Midbrain (tissue), 1 donor: Measurements from ENCODE around the gene MFN1.
A peak's percentile ranks its signal among the peaks of the same experiment; 100 is the strongest.

ENCODE experiments used
- DNase-seq: peaks from one replicate; lab custom pipeline; 2025; lab: John Stamatoyannopoulos, UW

The MFN1 gene

DNA sequence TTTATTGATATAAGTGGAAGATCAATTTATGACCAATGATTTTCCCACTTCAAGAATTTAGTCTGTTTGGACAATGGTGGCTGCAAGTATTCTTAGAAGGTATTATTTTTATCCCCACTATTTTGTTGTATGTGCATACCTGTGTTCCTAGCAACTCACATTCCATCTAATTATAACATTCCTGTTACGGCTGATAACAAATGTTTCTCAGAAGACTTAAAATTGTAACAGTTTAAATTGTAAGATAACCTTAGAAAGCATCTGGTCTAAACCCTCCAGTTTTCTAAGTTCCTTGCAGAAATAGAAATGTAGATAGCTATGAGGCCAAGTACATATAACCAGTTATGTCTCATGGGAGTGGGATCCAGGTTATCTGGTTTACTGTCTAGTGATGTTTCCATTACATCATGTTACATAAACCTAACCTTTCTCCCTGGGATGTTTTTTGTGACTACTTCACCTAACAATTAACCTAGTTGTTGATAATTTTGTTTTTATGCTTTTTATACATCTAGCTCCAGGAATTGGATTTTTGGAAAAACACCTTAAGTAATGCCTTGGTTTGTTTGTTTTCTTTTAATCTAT is 11.1 kb upstream of the MFN1 start:
- DNase-seq, result no peak

DNA sequence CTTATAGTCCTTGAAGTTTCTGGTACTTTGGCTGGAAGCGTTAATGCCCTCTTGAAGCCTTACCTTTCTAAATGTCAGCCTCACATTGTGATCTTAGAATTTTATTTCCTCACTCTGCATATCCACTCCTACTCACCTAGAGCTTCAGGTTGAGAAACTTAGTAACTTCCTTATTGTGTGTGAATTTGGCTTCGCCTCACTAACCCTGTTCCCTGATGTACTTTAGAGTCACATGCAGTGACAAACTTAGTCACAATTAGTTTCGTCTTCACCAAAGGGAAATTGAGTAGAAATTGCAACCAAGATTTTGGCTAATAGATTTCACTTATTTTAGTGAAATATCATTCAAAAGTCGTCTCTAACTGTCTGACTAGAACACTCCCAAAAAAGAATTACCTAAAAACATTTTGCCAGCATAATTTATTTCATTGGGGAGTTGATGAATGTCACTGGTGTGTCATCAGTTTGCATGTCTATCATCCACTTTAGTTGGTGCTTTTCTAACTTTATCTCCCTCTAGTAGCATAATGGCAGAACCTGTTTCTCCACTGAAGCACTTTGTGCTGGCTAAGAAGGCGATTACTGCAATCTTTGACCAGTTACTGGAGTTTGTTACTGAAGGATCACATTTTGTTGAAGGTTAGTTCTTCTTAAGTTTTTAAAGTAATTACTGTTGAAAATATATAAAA is 960 bp downstream of the MFN1 start:
- DNase-seq, result no peak

DNA sequence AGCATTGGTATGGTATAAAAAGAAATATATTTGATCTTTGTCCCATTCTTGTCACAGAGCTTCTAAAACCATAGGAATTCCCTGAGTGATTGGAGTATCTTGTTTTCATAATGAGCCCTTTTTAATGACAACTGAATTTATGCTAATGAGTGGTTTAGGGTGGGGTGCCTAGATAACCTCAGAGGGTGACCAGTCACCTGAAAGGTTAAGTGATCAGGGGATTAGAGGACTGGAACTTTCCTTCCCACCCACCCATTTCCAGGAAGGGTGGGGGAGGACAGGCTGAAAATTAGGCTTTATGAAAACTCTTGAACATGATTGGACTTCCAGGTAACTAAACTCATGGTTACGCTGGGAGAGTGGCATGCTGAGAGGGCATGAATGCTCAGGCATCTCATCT is 8.5 kb downstream of the MFN1 start:
- DNase-seq, result no peak

DNA sequence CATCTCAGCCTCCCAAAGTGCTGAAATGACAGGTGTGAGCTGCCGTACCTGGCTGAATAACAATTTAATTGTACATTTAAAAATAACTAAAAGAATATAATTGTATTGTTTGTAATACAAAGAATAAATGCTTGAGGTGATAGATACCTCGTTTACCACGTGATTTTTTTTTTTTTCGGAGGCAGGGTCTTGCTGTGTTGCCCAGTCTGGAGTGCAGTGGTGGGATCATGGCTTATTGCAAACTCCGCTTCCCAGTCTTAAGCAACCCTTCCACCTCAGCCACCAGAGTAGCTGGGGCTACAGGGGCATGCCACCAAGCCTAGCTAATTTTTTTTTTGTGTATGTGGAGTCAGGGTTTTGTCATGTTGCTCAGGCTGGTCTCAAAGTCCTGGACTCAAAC is 15.8 kb downstream of the MFN1 start:
- no peak for DNase-seq

DNA sequence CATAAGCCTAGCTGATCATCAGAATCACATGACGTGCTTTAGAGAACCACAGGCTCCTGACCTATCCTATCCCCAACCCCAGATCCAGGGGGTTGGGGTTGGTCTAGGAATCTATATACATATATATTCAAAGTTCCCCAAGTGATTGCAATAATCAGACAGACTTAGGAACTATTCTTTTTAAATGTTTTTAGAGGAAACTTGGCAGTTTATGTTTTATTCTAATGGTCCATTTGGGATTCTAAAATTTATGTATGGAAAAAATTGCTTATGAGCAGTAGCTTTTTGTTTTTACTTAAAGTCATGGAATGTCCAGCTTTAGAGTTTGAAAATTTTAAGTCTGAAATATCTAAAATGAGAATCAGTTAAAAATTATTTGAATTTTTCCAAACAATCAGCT is 22.1 kb downstream of the MFN1 start:
- no peak for DNase-seq

DNA sequence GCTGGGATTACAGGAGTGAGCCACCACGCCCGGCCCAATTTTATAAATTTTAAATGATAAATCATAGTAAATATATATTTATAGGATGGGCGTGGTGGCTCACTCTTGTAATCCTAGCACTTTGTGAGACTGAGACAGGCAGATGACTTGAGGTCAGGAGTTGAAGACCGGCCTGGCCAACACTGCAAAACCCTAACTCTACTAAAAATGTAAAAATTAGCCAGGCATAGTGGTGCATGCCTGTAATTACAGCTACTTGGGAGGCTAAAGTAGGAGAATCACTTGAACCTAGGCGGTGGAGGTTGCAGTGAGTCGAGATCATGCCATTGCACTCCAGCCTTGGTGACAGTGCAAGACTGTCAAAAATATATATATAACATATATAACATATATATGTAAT is 26.4 kb downstream of the MFN1 start:
- DNase-seq, result no peak

DNA sequence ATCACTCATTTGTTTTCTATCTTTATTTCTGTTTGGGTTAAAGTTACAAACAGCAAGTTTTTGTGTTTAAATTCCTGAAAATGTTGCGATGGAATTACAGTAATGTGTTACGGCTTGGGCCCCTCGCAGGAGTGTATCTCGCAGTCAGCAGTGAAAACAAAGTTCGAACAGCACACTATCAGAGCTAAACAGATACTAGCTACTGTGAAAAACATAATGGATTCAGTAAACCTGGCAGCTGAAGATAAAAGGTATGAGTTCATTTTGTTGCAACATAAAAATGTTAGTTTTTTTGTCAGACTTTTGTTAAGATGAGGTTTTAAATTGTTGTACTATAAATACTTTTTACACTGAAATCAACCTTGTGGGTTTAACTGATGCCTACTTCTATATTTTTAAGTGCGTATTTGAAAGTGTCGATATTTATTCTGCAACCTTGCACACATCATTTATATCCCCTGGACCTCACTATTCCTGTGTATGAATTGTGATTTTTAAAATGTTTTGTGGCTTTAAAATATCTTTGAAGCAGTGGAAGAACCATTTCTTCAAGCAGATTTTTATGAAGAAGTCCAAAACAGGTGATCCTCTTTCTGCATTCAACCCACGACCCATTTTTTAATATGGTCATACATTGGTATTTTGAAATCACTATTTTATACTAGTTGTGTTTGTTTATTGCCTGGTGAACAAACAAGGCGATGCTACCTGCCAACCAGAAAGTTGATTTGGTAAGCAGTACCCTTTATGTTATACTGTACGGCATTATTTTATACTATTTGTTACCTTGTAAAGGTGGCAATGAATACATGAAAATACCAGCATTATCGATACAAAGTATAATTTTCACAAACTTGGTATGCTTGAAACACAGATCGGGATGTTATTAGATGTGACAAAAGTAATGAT is 27.8 kb downstream of the MFN1 start:
- no peak for DNase-seq

DNA sequence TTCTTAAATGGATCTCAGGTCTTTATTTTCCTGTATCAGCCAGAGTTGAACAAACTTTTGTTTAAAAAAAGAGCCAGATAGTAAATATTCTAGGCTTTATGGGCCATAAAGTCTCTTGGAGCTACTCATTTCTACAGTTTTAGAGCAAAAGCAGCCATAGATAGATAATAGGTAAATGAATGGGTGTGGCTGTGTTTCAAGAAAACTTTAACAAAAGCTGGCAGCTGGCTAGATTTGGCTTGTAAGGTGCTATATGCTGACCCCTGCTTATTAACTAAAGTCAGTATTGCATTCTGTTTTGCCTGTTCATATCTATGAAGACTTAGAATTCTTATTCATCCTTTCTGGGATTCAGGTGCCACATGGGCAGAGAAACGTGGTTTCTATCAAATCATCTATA is 29.0 kb downstream of the MFN1 start:
- DNase-seq, result no peak

DNA sequence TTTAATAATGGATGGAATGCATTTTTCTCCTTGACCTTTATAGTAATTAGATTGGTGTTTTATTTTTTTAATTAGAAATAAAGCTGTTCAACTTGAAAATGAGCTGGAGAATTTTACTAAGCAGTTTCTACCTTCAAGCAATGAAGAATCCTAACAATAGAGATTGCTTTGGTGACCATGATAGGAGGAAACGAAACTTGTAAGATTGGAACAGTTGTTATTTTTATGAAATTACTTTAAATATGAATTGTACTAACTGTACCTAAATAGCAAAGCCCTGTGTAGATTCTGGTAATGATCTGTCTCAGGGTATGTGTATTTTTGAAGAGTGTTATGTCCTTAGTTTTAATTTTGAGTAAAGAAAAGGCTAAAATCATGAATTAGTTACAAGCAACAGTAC is 44.4 kb downstream of the MFN1 start:
- DNase-seq, result no peak

DNA sequence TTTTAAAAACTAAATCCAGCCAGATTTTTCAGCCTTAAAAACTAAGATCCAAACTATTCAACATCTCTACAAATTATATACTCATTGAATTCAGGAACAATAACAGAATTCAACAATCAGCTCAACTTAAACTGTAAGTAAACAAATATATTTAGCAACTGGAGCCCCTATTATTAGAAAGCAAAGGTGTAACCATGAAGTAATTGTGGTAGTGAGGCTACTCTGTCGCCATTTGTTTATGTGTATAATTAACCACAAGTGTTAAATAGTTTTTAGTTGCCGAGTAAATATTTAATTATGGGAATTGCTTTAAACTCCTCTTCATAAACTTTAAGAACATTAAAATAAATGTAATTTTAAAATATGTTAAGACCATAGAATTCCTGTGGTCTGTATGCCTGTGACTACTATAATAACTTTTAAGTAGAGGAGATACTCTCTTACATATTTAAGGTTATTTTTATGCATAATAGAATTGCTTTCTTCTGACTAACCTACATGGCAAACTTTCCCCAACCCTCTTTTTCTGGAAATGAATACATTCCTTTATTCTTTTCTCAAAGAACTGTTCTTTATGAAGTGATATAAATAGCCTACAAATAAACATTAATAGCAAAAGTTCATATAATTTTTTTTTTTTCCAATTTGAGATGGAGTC is 51.2 kb downstream of the MFN1 start:
- no peak for DNase-seq

DNA sequence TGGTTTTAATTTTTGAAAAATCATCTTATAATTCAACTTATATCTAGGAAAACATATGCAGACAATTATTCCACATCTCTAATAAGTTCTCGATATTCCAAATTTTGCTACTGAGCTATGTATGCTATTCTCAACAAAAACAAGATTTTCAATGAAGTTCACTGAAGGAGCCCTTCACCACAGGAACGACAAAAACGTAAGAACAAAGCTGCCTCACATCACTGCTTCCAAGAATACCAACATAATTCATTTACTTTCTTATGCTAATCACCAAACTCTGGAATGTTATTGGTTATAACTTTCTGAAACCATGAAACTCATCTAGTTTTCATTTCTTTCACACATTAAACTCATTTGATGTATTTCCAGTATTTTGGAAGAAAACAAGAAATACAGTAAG is 54.1 kb downstream of the MFN1 start:
- no peak for DNase-seq

DNA sequence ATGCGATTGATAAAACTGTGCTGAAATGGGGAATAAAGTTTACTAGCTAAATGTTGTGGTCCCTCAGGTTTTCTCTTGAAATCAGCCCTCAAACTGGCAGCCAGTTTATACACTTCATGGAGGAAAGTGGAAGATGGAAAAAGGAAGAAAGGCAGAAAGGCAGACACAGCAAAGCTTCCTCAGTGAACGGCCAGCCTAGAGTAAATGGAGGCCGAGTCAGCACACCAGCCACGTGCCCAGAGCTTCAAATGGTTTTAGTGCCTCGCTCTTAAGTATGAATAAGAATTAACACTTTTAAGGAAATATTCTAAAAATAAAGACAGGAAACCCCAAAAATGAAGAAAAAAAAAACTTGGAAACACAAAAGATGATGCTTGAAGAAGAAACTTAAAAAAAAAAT is 55.5 kb downstream of the MFN1 start:
- no peak for DNase-seq

DNA sequence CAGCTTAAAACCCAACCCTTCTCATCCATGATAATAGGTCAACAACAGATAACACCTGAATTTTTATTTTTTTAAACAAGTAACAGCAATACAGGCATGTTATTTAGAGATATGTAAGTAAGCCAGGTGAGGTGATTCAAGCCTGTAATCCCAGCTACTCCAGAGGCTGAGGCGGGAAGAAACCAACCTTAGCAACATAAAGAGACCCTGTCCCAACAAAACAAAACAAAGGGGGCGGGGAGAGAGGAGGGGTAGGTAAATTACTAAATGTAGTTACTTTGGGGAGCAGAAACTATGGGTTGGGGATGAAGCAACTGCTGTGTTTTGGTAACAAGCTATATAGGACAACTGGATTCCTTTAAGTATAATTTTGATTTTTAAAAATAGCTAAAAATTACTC is 56.8 kb downstream of the MFN1 start:
- DNase-seq, result no peak

DNA sequence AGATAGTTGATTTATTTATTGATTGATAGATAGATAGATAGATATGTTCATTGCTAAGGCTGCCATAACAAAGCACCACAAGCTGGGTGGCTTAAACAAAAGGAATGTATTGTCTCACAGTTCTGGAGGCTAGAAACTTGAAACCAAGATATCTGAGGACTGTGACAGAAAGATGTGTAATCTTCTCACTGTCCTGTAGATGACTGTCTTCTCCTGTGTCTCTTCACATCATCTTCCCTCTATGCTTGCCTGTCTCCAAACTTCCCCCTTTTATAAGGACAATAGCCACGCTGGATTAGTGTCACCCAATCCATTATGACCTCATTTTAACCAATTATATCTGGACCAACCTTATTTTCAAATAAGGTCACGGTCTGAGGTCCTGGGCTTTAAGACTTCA is 62.8 kb downstream of the MFN1 start:
- DNase-seq, result no peak

DNA sequence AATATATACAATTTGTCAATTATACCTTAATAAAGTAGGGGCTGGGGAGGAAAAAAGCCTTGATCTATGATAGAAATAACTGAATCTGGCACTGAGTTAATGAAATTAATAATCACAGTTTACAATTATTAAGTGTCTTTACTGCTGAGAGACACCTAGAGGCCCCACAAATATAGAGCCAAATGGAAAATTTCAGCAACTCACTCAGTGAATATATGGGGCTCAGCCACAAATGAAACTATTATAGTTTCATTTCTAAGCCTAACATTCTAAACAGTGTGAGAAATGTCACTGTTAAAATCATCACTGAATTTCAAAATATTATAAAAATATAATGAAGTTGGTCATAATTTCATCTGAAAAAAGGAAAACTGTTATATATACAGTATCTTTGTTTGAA is 63.5 kb downstream of the MFN1 start:
- DNase-seq, result no peak

DNA sequence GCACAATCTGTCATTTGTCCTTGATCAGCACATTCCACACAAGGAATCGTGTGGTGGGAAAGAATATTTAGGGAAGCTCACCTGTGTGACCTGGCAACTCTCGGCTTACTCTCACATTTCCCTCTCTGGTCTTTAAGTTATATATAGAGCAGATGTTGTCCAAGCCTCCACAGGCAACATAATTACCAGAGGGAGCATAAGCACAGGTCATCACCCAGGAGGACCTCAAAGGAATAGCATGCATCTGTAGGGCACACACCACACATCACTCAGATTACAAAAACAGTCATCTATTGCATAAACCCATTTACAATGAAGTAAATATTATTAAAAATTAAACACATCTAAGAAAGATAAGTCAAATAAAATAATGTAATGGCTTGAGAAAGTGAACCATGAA is 67.3 kb downstream of the MFN1 start:
- DNase-seq, result no peak

DNA sequence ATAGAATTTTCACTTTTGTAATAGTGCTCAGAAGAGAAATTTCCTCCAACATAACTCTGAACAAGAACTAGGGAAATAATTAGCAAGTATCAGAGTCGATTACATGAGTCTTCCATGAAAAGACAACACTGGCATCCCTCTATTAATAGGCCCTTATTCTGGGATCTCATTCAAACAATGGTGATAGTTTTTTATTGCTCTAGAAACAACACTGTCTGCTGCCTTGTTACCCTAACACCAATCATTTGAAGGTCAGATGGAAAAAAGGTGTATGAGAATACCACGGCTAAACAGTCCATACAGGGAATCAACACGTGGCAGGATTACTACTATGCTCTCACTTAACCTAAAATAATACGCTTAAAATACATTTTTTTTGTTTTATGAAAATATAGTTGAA is 67.9 kb downstream of the MFN1 start:
- DNase-seq, result no peak

DNA sequence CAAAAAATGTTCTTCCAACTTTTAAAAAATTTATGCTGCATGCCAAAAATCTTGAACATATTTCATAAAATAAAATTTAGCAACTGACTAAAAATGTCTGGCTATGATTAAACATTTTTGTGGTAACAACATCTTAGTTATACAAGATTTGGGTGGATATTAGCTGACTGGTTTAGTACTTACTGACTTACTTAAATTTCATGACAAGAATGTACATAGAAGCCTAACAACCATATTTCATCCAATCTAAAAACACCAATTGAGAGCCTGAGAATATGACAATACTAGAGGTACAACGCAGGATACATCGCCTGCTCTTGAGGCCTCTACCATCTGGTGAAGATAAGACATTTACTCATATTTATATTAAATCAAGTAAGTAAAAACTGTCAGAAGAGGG is 69.2 kb downstream of the MFN1 start:
- DNase-seq, result no peak

DNA sequence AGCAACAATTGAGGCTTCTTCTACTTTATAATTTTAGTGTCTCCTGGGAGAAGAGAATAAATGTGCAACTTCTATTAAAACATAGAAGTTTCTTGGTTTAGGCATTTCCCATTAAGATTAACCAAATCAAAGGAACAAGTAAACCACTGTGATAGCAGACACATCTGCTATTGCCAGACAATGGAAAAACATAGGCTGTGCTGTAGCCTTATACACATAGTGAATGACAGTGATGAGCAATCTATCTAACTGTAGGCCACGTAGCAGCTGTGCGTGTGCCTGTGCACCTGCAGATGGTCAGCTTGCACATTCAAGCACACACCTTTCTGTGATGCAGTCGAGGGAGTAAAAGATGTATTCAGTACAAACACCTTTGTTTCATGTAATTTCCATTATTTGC is 71.1 kb downstream of the MFN1 start:
- no peak for DNase-seq

DNA sequence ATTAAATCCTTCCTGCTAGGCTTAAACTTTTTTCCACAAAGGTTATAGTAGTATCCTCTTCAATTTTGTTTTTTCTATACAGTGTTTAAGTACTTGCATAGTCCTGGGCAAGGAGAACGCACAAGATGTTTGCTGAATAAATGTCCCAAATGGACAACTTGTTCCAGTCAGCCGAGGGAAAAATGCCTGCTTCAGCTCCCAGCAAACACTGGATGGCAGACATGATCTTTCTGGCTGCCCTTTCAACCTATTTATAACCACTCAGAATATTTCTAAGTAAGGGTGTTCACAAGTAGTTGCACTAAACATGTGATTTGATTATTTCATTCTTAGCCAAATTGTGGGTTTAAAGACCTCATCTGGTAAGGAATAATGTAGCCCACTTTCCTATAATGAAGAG is 74.0 kb downstream of the MFN1 start:
- DNase-seq, result peak; percentile 65

DNA sequence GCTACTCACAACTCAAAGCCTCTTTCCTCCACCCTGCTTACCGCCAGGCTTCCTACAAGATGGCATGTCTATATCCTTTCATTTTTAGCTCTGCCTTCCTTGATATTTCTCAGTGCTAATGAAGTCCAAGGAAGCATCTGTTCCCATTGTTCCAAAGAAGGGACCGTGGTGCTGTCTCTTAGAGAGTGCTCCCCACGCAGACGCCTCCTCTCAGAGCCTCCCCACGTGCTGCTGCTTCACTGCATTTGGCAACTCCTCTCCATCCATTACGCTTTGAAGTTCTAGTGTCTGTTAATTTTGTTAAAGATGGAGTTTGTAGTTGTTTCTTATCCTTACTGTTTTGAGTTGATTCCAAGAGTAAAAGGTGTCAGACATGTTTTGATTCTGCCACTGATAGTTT is 77.6 kb downstream of the MFN1 start:
- DNase-seq, result no peak

DNA sequence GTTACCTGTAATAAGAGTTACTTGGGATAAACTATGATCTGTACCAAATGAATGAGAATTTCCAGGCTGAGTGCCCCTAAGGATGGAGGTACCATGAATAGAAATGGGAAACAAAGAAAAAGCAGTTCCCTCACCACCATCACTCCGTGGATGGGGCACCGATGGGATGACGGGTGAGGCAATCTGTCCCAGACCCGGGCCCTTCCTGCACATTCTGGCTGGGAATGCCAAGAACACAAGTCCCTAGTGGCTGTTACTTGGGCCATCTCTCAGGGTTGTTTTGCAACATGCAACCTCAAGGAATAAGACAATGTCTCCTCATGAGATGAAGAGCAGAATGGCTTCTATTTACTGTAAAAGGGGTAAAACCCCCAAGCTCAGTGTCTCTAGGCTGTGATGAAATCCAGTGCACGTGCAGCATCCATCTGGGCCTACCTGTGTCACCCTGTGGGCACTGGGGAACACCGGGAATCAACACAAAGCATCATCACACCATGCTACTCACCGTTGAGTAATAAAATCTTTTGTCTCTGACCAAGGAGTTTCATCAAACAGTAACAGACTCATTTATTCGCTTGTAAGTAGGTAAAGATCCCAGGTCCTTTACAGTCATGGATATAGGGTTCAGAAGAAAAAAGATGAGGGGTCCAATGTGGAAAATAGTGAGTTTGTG is 81.5 kb downstream of the MFN1 start:
- no peak for DNase-seq
